Esophagus squamous epithelium (tissue), 4 donors: ENCODE data around the gene HMGCS2.

Experiments used
- POLR2A ChIP-seq, 4 donors: fragments of 450-650 bp; IDR thresholded peaks; one replicate each; pipeline ENCODE4 v1.6.1; 2017; ENCODE audit warnings: antibody characterized with exemption in 4 of 4, mild to moderate bottlenecking in 4 of 4, moderate library complexity in 3 of 4
- TF ChIP-seq, protein P1 (sequence below), 6 experiments: fragments of 450-650 bp in 4 of 6; fragments of 200-600 bp in 2 of 6; sonication (generic) in 2 of 6; IDR thresholded peaks; one replicate each; pipeline ENCODE4 v1.5.1; 2016 to 2019; ENCODE audit warnings: antibody characterized with exemption in 6 of 6, mild to moderate bottlenecking in 4 of 6, moderate library complexity in 4 of 6

DNA sequence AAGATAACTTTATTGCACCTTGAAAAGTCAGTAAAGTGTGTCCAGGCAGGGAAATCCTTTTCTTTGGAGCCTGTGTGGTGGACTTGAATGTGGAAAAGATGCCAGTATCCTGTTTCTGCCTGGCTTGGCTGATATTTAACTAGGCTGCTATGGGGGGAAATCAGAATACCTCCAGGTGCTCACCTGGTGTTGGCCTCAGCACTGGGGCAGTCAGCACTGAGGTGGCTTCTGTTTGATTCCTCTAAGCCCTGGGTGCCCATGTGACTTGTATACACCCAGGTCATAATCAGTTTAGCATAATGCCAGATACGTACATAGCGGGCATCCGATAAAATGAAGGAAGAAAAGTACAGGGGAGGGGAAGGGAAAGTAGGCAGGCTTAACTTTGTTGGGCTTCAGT lies 49.7 kb downstream of the HMGCS2 start:
- no peak for TF ChIP-seq POLR2A (IDR thresholded peaks at IDR 0.05)
- TF ChIP-seq, protein P1, sequence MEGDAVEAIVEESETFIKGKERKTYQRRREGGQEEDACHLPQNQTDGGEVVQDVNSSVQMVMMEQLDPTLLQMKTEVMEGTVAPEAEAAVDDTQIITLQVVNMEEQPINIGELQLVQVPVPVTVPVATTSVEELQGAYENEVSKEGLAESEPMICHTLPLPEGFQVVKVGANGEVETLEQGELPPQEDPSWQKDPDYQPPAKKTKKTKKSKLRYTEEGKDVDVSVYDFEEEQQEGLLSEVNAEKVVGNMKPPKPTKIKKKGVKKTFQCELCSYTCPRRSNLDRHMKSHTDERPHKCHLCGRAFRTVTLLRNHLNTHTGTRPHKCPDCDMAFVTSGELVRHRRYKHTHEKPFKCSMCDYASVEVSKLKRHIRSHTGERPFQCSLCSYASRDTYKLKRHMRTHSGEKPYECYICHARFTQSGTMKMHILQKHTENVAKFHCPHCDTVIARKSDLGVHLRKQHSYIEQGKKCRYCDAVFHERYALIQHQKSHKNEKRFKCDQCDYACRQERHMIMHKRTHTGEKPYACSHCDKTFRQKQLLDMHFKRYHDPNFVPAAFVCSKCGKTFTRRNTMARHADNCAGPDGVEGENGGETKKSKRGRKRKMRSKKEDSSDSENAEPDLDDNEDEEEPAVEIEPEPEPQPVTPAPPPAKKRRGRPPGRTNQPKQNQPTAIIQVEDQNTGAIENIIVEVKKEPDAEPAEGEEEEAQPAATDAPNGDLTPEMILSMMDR (IDR thresholded peaks at IDR 0.05): no peak
